ENCODE measurements around the gene RNH1. TPM values are rescaled to one million over a fixed set of nuclear protein-coding genes. Genes with fewer than 3 reads are reported as not detected.

RNH1 gene
- total RNA-seq, 4 donors from 2014 or later, result 220 to 303 (median 281) TPM

DNA sequence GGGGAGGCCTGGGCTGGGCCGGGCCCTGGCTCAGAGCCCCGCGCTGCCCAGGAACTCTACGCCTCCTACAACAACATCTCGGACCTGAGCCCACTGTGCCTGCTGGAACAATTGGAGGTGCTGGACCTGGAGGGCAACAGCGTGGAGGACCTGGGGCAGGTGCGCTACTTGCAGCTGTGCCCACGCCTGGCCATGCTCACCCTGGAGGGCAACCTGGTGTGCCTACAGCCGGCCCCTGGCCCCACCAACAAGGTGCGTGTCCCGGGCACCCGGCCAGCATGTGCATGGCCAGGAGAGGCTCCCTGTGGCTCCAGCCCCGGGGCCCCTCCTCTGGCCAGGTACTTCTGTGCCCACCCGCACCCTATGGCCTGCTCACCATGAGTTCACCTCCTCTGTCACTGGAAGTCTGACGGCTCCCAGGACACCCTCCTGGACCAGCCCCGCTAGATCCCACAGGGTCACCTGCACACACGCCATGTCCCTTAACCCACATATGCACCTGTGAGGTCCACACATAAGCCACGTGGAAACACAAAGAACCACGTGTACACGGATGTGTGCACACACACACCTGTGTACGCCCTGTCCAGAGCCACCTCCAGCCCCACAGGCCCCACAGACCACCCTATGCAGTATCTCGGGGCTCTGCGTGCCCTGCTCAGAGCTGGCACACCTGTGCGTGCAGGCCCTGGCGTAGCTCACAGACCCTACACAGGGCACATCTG, 43.1 kb upstream of the RNH1 start:
- Histone ChIP-seq H3K27ac (no peak overlapping the region), H3K9me3 (no peaks in the 10 kb centered on the region), H3K36me3 (peaks cover 0 to 5% (median 0%) of the 10 kb centered on the region in 3 donors), H3K27me3 (peaks cover 0 to 44% of the 10 kb centered on the region in 2 donors), H3K4me3 (no peak overlapping the region), H3K4me1 (peaks cover 0 to 8% (median 5%) of the 10 kb centered on the region in 4 donors)
- WGBS, 2 donors, result 94 to 95% methylated on average over 17 to 25 of the region's 25 CpGs
- DNase-seq (ENCODE audit: low spot score in 2 of 2), result no peak
- no peak for TF ChIP-seq EP300 (IDR thresholded peaks at IDR 0.05)
- TF ChIP-seq, protein P1, sequence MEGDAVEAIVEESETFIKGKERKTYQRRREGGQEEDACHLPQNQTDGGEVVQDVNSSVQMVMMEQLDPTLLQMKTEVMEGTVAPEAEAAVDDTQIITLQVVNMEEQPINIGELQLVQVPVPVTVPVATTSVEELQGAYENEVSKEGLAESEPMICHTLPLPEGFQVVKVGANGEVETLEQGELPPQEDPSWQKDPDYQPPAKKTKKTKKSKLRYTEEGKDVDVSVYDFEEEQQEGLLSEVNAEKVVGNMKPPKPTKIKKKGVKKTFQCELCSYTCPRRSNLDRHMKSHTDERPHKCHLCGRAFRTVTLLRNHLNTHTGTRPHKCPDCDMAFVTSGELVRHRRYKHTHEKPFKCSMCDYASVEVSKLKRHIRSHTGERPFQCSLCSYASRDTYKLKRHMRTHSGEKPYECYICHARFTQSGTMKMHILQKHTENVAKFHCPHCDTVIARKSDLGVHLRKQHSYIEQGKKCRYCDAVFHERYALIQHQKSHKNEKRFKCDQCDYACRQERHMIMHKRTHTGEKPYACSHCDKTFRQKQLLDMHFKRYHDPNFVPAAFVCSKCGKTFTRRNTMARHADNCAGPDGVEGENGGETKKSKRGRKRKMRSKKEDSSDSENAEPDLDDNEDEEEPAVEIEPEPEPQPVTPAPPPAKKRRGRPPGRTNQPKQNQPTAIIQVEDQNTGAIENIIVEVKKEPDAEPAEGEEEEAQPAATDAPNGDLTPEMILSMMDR (IDR thresholded peaks at IDR 0.05), result no peak
- TF ChIP-seq POLR2A (IDR thresholded peaks at IDR 0.05), result no peak

DNA sequence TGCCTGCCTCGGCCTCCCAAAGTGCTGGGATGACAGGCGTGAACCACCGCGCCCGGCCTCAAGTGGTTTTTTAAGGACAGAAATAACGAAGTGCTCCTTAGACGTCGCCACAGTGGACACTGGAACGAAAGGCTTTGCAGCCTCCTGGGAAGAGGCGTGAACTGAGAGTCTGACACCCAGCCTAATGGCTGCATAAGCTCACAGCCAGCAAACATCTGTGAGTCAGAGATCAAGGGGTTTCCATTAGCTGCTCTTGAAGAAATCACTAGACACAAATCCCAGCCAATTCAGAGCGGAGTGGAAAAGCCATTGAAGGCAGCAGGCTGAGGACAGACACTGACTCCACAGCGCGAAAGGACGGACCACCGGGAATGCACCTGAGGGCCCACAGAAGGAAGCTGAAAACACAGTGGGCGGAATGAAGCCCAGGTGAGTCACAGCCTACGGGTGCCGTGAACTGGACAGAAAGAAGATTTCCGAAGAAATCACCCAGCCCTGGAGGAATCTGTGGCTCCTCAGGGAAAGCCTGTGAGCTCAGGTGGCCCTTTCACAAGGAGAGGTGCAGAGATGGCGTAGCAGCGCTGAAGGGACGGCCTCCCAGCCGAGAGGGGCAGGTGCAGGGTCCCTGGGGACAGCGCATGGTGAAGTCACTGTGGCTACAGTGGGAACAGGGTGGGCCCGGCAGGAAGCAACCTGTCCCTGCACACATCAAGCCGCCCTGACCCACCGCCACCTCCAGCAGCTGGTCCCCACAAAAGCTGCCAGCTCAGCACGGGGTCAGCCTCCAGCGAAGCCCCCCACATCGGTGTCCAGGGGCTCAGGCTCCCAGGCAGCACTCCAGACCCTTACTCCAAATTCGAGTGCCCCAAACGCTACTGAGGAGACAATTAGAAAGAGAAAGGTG, 41.9 kb upstream of the RNH1 start:
- no peak for DNase-seq (ENCODE audit: low spot score in 2 of 2)
- no peak overlapping the region for H3K4me3 ChIP-seq
- TF ChIP-seq EP300 (IDR thresholded peaks at IDR 0.05), result no peak
- TF ChIP-seq, protein P1 (IDR thresholded peaks at IDR 0.05), result no peak
- TF ChIP-seq POLR2A (IDR thresholded peaks at IDR 0.05), result no peak
- H3K36me3 ChIP-seq, result peaks cover 0 to 5% (median 0%) of the 10 kb centered on the region in 3 donors
- H3K4me1 ChIP-seq, result no peaks in the 10 kb centered on the region
- no peaks in the 10 kb centered on the region for H3K9me3 ChIP-seq
- H3K27me3 ChIP-seq, result peaks cover 0 to 32% of the 10 kb centered on the region in 2 donors
- no peak overlapping the region for H3K27ac ChIP-seq
- 73 to 85% methylated on average over 25 to 31 of the region's 32 CpGs for WGBS, 2 donors

DNA sequence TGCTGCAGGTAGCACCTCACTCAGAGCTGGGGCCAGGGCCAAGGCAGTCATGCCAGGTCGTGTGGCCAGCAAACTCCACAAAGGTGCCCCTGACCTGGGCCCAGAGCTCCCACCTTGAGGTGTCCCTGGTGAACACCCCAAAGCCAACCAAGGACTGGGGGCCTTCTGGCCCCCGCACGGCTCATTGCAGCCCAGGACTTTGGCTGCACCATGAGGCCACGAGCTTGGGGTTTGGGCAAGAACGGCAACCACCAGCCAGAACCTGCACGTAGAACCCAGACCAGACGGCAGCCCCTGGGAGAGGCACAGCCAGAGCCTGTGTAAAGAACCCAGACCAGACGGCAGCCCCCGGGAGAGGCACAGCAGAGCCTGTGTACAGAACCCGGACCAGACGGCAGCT, 38.1 kb upstream of the RNH1 start:
- no peak for DNase-seq (ENCODE audit: low spot score in 2 of 2)
- H3K4me1 ChIP-seq, result no peaks in the 10 kb centered on the region
- TF ChIP-seq POLR2A (IDR thresholded peaks at IDR 0.05), result no peak
- TF ChIP-seq, protein P1 (IDR thresholded peaks at IDR 0.05), result no peak
- TF ChIP-seq EP300 (IDR thresholded peaks at IDR 0.05), result no peak
- no peak overlapping the region for H3K4me3 ChIP-seq
- peaks cover 0 to 5% of the 10 kb centered on the region in 2 donors for H3K27me3 ChIP-seq
- H3K9me3 ChIP-seq, result no peaks in the 10 kb centered on the region
- WGBS, 2 donors, result 82% methylated on average over 9 to 10 of the region's 11 CpGs
- no peaks in the 10 kb centered on the region for H3K36me3 ChIP-seq
- no peak overlapping the region for H3K27ac ChIP-seq

DNA sequence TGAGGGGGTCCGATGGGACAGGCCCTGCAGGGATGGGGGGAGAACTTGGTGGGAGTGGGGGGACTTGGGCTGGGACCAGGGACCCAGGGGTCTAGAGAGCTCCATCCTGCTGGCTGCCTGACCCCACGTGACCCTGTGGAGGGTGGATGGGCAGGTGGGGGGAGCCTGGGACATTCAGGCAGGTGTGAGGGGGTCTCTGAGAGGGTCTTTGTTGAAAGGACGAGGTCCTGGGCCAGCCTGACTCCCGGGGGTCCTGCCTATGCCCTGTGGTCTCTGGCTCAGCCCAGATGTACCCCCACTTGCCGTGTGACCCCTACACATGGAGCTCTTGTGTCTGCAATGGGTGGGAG, 37.8 kb upstream of the RNH1 start:
- WGBS, 2 donors, result 75 to 88% methylated on average over 5 of the region's 5 CpGs
- DNase-seq (ENCODE audit: low spot score in 2 of 2), result no peak
- no peaks in the 10 kb centered on the region for H3K4me1 ChIP-seq

More for the DNA sequence above, 37.8 kb upstream of the RNH1 start:
- Histone ChIP-seq H3K27ac (no peak overlapping the region), H3K36me3 (no peaks in the 10 kb centered on the region), H3K27me3 (peaks cover 0 to 3% of the 10 kb centered on the region in 2 donors), H3K4me3 (no peak overlapping the region), H3K9me3 (no peaks in the 10 kb centered on the region)
- TF ChIP-seq POLR2A (IDR thresholded peaks at IDR 0.05), result no peak
- TF ChIP-seq, protein P1 (IDR thresholded peaks at IDR 0.05), result no peak
- TF ChIP-seq EP300 (IDR thresholded peaks at IDR 0.05), result no peak
